HG02571 (cell line): ENCODE data around the gene PRKAG2.

Experiments
- ATAC-seq: cut with Tn5 transposase; IDR thresholded peaks from one replicate; pipeline ENCODE4 v1.9.1; 2021; ENCODE audit warnings: mild to moderate bottlenecking, moderate library complexity; ENCODE audit not compliant: unreplicated experiment

PRKAG2 gene

GRCh38 chr7:151732834-151733592, 143.9 kb downstream of the PRKAG2 start:
- ATAC-seq = no peak

- ATAC-seq = no peak
Observed at GRCh38 chr7:151732292-151732691, 144.6 kb downstream of the PRKAG2 start.

GRCh38 chr7:151731022-151731441, 145.9 kb downstream of the PRKAG2 start:
- no peak for ATAC-seq

GRCh38 chr7:151730591-151730990, 146.3 kb downstream of the PRKAG2 start:
- no peak for ATAC-seq

- no peak for ATAC-seq
Observed at GRCh38 chr7:151729521-151729921, 147.4 kb downstream of the PRKAG2 start.

GRCh38 chr7:151728746-151729145, 148.2 kb downstream of the PRKAG2 start:
- no peak for ATAC-seq

- ATAC-seq = no peak
Observed at GRCh38 chr7:151728286-151728660, 148.6 kb downstream of the PRKAG2 start.

GRCh38 chr7:151727579-151728285, 149.2 kb downstream of the PRKAG2 start:
- no peak for ATAC-seq

GRCh38 chr7:151726652-151727578, 150.0 kb downstream of the PRKAG2 start:
- no peak for ATAC-seq

GRCh38 chr7:151725844-151726651, 150.9 kb downstream of the PRKAG2 start:
- no peak for ATAC-seq

GRCh38 chr7:151724920-151725584, 151.9 kb downstream of the PRKAG2 start:
- ATAC-seq = no peak

GRCh38 chr7:151724250-151724915, 152.5 kb downstream of the PRKAG2 start:
- ATAC-seq = no peak

- ATAC-seq = no peak
Observed at GRCh38 chr7:151723321-151723720, 153.6 kb downstream of the PRKAG2 start.

GRCh38 chr7:151722533-151722932, 154.4 kb downstream of the PRKAG2 start:
- ATAC-seq = no peak

- ATAC-seq = no peak
Observed at GRCh38 chr7:151721694-151722093, 155.2 kb downstream of the PRKAG2 start.

- no peak for ATAC-seq
Observed at GRCh38 chr7:151721236-151721635, 155.7 kb downstream of the PRKAG2 start.

- no peak for ATAC-seq
Observed at GRCh38 chr7:151720280-151720679, 156.6 kb downstream of the PRKAG2 start.

- no peak for ATAC-seq
Observed at GRCh38 chr7:151719897-151720242, 157.0 kb downstream of the PRKAG2 start.
